Uterus (tissue), 2 donors: ENCODE measurements around the gene HOMER2.
"Not testable (repeated sequence)": the region's sequence is repeated elsewhere in the genome, so short reads cannot be mapped to it uniquely, and the experiment has no call there.

ENCODE experiments used
- CTCF ChIP-seq, 4 experiments: fragments of 200-600 bp in 2 of 4; fragments of 450-650 bp in 2 of 4; sonication (generic) in 2 of 4; IDR thresholded peaks; one replicate each; pipeline ENCODE4 v1.5.1; 2016 to 2019; ENCODE audit warnings: antibody characterized with exemption in 4 of 4, mild to moderate bottlenecking in 2 of 4, moderate library complexity in 1 of 4
- POLR2A ChIP-seq, 2 donors: fragments of 450-650 bp; IDR thresholded peaks; one replicate each; pipeline ENCODE4 v1.6.1; 2016; ENCODE audit warnings: antibody characterized with exemption in 2 of 2, mild to moderate bottlenecking in 1 of 2, moderate library complexity in 1 of 2

GRCh38 chr15:82865981-82866380 is 86.5 kb downstream of the HOMER2 start:
- not testable (repeated sequence) for TF ChIP-seq CTCF, POLR2A (IDR thresholded peaks at IDR 0.05)
